Smooth muscle cell of the brain vasculature (primary cell): Measurements from ENCODE around the gene CABLES2.
"Not testable (repeated sequence)": the region's sequence is repeated elsewhere in the genome, so short reads cannot be mapped to it uniquely, and the experiment has no call there.

ENCODE experiments used
- DNase-seq: peaks from one replicate; pipeline ENCODE4 v3.0.0-alpha.2; 2012; ENCODE audit warnings: low read depth, low spot score

The CABLES2 gene

DNA sequence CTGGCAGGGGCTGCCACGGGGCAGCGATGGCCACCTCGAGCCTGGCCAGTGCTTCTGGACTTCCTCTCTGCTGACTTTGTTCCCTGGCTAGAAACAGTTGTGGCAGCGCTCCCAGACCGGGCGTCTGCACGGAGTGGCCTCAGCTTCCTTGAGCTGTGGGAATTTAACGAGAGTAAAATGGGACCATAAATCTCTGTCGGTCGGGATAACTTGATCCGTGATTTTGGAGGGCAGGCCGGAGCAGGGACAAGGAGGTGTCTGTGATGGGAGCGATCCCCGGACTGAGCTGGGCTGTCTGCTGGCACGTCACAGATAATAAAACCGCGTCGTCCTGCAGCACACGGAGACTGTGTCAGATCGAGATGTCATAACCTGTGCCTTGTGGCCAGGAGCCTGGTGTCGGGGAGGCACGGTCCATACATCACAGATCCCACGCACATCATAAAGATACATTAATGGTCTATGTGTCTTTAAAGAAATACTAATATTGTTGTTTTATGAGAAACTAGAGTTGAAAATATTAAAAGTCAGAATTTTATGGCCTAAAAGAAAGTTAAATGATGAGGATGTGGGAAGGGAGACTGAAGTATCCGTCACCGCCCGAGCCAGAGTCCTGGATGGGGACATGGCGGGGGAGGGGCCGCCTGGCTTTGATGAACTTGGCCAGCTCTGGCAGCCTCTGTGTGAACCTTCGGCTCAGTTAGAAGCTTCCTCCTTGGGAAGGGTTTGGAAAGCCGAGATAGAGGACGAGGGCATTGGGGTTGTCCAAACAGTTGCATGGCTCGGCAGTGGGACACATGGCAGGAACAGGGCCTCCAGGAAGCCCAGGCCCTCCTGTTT is 26.8 kb upstream of the CABLES2 start:
- no peak for DNase-seq

DNA sequence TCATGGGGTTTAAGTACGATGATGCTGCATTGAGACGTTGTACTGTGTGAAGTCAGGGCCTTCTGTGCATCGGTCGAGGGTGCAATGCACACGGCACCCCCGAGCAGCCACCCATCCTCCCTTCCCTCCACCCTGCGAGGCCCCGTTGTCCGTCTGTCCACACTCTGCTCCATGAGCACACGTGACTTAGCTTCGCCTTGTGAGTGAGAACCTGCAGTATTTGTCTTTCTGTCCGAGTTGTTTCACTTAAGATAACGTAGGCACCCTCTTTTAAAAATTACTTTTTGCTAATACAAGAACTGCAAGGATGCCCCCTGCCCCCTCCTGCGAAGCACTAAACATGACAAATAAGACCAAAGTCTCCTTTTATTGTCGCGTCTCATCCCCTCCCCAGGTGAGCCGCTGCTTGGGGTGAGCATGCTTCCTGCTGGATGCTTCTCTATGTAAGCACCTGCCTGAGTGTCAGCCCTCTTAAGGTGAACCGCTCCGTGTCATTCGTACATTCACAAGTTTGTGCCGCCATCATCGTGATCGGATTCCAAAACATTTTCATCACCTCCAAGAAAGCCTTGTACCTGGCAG is 23.9 kb upstream of the CABLES2 start:
- DNase-seq: no peak

DNA sequence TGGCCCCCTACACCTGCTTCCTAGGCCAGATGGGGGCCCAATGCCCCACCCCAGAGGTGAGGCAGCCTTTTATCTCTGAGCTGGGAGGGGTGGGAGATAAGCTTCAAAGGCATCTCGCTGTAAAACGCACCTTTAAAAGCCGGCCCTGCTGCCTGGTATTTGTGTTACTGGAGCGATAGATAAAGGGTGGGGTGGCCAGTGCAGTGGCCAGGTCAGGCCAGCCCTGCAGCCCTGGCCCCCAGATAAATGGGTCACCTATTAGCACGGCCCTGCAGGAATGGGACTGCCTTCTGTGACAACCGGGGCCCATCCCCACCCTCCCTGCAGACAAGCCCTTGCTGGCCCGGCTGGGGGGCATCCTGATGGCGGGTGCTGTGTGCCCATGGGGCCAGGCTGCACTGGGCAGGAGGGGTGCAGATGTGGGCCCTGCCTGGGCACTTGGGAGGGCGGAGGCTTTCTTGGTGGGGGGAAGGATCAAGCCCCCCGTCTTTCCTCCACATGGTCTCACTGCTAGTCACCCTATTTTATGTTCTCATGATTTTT is 23.3 kb upstream of the CABLES2 start:
- no peak for DNase-seq

DNA sequence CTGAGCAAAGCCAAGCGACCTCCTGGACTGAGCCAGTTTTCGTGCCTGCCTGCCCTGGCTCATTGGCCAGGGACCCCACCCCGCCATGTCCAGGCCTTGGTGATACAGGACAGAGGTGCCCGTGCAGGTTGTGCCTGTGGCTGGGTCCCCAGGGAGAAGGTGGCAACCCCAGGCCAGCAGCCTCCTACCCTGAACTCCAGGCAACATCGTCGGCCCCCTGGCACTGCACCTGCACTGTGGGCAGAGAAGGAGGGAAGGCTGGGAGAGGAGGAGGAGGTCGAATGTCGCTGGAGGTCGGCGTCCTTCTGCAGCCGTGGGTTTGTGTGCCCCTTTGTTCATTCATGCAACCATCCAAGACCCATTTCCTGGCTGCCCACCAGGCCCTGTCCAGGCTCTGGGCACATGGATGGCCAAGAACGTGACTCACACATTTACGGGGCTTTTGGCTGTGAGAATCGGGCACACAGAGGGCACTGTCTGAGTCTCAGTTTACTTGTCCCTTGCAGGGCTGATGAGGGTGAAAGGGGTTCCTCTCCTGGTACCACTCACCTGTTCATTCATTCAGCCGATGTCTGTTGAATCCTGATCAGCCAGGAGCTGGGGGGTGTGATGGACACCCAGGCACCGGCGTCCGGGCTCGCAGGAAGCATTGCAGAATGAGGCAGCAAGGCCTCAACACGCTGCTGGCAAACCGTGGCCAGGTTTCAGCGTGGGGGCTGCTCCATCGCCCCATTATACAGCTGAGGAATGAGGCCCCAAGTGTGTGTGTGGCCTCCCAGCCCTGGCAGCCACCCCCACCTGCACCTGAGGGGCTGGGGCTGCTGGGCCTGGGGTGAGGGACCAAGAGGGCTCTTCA is 22.6 kb upstream of the CABLES2 start:
- DNase-seq: no peak

DNA sequence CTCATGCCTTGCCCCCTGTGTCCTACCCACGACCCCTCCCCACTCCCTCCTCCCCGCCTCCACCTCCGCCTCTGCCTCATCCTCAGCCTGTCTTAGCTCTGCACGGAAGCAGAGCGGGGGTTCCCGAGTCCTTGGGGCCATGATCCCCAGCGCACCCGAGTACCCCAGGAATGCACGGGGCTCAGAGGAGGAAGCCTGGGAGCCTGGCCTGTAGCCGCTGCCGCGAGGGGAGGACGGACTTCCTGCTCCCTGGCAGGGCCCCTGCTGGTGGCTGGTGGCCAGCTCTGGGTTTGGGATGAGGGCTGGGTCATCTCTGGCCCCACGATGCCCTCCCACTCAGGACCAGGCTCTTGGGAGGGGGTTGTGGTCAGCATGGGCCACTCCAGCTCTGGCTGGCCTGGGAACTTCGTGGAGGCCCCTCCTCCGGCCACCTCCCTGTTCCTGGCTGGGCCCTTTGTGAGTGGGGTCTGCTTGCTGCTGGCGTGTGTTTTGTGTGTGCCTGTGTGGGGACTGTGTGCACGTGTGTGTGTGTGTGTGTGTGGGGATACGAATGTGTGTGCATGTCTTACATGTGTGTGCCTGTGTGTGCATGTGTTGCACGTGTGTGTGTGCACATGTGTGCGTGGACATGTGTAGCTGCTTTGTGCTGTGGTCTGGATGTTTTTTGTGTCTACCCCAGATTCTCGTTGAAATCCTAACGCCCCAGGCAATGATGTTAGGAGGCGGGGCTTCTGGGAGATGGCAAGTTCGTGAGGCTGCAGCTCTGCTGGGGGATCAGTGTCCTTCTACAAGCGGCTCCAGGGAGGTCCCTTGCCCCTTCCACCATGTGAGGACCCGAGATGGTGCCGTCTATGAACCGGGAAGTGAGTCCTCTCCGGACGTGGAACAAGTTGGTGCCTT is 21.6 kb upstream of the CABLES2 start:
- DNase-seq: no peak

DNA sequence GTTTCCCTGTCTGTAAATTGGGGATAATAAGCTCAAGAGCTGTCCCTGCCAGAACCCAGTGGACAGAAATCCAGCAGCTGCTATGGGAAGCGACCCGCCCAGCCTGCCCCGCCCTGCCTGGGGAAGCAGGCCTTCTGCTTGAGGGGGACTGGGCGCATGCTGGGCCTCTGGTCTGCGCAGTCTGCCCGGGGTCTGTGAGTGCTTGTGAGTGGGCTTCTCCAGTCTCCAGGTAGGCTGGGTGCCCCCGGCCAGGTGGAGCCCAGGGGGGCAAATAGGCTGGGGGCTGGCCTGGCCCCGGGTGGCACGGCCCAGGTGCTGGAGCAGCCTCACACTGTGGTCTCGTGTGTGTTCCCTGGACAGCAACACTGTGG is 20.9 kb upstream of the CABLES2 start:
- DNase-seq: no peak

DNA sequence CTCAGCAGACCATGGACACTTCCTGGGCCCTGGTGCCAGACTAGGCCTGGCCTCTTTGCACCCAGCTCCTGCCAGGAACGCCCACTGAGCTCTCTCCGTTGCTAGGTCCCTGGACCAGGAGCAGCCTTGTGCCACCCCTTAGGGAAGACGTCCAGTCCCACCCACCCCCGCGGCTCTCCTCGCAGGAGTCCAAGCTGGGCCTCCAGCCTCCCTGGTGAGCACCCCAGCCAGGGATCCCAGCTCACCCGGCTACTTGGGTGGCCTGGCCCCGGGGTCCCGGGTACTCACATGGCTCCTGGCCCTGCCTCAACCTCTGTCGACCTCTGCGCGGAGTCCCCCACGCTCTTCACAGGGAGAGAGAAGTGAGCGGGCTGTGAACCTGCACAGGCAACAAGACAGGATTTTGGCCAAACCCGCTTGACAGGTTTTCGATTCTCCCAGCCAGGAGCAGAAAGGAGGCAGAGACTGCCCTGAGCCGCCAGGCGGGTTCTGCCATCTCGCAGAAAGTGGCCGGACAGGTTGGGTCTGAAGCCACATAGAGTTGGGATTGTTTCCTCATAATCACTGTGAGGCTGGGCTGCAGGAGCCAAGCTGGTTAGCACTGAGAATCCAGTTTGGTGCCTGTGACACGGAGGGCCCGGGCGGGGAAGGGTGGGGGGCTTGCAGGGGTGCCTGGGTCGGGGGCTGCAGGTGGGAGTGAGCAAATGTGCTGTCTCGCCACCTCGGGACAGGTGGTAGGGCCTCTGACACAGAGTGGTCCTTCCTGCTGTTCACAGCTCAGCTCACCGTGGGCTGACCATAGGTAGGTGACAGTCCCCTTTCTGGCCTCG is 20.3 kb upstream of the CABLES2 start, which contains the start of gene RBBP8NL:
Gene RBBP8NL, minus strand, starts transcription at position 368 of the 830 bp plus-strand sequence. CDS start 7,892 bp downstream, outside the sequence.
- DNase-seq: no peak

DNA sequence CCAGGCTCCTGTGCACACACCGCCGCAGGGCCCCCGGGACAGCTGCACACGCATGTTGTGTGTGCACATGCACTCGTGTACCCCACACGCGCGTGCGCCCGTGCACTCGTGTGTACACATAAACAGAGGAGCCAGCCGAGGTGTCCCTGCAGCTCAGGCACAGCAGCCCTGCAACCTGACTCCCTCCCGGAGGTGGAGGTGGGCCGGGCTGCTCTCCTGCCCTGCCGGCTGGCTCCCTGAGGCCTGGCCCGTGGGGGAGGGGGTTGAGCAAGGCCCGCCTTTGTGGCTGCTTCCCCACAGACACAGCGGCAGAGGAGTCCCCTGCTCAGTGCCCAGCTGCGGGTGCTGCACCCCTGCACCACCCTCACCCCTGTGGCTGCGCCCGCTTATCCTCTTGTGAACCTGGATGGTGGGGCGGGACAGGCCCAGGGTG is 19.6 kb upstream of the CABLES2 start:
- no peak for DNase-seq

DNA sequence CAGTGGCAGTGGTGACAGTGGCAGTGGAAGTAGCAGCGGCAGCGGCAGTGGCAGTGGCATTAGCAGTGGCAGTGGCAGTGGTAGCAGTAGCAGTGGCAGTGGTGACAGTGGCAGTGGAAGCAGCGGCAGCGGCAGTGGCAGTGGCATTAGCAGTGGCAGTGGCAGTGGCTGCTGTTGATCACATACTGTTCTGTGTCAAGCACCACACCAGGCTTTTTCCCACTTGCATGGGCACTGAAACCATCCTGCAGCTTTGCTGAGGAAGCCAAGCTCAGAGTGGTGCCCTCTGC is 18.9 kb upstream of the CABLES2 start:
- DNase-seq: not testable (repeated sequence)

DNA sequence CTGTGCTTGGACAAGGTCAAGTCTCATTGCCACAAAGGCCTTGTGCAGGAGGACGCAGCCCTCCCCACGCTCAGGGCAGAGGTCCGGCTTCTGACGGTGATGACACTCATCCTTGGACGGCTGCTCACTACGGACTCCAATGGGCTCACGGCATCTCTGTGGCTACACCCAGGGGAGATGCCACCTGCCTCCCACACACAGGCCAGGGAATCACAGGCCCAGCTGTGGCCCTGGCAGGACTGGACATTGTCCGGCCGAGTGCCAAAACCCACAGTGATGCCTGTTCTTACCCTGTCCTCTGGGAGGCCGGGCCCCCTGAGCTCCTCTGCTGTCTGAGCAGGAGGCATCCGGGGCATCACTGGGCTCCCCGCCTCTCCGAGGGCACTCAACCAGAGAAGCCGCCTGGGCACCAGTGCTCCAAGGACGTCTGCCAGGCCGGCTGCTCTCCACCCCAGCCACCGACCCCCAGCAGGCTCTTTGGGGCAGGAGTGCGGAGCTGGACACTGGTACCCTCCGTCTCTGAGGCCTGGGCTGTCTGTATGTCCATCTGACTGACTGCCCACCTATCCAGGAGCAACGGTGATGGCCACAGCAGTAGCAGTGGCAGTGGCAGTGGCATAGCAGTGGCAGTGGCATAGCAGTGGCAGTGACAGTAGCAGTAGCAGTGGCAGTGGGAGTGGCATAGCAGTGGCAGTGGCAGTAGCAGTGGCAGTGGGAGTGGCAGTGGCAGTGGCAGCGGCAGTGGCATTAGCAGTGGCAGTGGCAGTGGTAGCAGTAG is 18.4 kb upstream of the CABLES2 start:
- DNase-seq: no peak

DNA sequence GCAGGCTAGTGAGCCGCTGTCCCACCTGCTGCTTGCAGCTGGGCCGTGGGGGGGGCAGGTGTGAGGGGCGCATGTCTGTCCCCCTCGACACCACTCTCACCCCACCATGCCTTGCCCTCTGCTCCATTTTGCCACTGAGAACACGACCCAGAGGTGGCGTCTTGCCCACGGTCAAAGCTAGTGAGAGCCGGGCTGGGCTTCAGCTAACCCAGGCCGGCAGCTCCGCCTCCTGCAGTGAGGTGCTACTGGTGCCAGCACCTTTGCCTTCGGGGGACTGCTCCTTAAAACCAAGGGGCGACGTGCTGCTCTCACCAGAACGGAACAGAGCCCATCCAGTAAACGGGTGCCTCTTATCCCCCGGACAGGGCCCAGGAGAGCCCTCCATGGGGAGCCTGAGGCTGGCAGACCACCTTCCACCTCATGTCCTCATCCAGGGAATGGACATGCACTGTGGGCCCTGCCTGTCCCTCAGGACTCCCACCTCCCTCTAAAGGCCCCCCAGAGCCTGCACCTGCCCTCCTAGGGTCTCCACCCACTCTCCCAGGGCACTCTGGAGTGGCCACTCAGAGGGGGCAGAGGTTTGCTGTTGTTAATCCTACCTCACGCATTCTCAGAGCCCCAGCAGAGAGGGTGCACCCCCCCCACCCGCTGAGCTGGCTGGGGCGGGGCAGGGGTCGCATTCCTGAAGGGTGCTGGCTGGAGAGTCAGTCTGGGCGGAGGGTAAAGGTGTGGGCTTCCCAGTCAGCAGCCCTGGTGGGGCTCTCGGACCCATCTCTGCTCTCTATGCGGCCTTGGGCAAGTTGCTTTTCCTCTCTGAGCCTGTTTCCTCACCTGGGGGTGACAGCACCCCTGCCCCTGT is 17.4 kb upstream of the CABLES2 start:
- no peak for DNase-seq

DNA sequence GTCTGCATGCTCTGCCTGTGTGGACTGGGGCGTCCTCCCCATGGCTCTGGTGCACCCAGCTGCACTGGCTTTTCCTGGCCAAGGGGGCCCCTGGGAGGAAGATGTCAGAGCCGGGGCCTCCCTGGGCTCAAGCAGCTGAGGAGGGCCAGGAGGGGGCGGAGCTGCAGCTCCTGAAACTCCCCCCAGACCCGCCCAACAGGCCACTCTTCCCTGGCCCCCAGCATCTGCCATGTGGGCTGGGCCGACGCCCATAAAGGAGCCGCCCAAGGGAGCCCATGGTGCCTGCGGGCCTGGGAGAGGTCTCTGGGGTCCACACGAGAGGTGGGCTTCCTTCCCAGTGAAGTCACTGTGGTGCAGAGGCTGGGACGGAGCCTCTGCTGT is 16.2 kb upstream of the CABLES2 start:
- DNase-seq: no peak

DNA sequence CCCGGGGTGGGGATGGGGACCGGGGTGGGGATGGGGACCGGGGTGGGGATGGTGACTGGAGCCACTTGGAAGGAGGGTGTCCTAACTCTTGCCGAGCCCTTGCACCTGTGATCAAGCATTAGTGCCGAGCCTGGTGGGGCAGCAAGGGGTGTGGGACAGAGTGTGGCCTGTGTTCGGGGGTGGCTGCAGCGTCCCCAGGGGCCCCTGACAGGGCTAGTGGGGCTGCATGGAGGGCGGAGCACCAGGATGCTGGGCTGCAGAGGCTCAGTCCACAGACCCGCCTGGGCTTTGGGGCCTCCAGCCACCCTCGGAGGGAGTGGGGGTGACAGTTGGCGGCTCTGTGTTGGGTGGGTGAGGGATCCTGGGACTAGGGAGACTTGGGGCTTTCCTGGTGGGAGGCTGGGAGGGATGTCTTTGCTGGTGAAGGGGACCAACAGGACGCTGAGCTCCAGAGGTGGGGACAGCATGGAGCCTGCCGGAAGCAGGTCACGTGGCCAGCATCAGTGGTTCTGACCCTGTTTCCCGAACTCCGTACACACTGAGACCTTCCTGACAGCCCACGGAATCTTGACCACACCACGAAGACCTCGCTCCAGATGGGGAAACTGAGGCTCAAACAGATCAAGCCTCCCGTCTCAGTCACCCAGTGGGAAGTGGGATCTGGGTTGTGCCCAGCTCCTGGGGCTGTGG is 15.7 kb upstream of the CABLES2 start:
- DNase-seq: no peak

DNA sequence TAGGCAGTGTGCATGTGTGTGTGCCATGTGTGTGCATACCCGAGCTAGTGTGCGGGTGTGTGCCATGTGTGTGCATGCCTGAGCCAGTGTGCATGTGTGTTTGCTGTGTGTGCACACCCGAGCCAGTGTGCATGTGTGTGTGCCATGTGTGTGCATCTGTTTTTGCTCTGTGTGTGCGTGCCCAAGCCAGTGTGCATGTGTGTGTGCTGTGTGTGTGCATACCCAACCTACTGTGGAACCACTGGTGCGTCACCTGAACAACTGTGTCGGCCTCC is 14.6 kb upstream of the CABLES2 start:
- no peak for DNase-seq

DNA sequence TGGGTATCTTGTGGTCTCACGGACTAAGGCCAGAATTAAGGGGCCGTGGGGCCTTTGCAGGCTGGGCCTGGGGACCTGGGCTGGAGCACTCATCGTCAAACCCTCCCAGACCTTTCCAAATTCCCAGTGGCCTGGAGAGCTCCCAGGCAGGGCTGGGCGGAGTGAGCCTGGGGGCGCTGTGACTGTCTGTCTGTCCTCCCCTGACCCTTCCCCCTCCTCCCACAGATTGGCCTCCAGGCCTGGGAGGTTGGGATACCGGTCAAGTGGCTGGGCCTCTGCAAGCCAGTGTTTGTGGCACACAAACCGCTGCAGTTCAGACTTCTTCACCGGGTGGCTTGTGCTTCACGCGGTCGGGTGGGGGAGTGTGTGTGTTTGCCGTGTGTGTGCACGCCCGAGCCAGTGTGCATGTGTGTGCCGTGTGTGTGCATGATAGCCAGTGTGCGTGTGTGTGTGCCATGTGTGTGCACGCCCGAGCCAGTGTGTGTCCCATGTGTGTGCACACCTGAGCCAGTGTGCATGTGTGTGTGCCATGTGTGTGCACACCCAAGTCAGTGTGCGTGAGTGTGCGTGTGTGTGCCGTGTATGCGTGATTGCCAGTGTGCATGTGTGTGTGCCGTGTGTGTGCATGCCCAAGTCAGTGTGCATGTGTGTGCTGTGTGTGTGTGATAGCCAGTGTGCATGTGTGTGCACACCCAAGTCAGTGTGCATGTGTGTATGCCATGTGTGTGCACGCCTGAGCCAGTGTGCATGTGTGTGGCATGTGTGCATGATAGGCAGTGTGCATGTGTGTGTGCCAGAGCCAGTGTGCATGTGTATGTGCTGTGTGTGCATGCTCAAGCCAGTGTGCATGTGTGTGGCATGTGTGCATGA is 14.0 kb upstream of the CABLES2 start:
- DNase-seq: no peak

DNA sequence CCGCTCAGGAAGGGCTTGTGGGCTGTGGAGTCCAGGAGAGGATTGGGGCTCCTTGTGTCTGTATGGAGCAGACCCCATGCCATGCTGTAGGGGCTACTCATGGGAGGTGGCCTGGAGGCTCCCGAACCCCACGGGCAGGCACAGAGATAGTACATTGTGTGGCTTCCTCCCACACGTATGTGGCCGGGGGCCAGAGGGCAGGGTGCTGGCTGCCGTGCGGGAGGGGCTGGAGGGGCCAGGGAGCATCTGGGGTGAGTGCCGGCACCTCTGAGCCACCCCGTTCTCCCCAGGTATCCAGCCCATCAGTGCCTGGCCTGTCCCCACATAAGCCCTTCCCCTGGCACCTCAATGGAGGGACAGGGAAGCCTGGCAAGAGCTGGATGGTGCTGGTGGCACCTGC is 12.7 kb upstream of the CABLES2 start:
- DNase-seq: no peak
